DMS114 treated with DMSO at 0.1 percent for 48 hours (cell line): Measurements from ENCODE around the gene HS3ST5.
"Not testable (repeated sequence)": the region's sequence is repeated elsewhere in the genome, so short reads cannot be mapped to it uniquely, and the experiment has no call there.

Source experiments
- DNase-seq: peaks from one replicate; lab custom pipeline; 2025; ENCODE audit not compliant: unreplicated experiment; lab: John Stamatoyannopoulos, UW

Gene HS3ST5

GRCh38 chr6:114055349-114055748, 287.5 kb downstream of the HS3ST5 start:
- no peak for DNase-seq

DNA sequence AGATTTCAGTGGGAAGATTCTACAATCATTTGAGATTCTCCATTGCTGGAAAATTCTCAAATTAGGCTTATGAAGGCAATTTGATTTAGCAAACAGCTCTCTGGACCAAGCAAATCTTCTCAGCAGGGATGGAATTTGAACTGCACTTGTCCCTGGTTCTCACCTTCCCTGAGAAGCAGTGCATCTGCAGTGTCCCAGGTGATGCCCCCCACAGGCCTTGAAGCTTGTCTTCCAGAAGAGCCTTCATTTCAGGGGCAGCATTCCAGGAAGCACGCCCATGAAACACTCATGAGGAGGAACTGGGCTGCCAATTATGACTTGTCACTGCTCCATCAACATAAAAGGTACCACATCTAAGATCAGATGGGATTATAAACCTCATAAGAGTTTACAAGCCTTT, 289.0 kb downstream of the HS3ST5 start:
- no peak for DNase-seq

DNA sequence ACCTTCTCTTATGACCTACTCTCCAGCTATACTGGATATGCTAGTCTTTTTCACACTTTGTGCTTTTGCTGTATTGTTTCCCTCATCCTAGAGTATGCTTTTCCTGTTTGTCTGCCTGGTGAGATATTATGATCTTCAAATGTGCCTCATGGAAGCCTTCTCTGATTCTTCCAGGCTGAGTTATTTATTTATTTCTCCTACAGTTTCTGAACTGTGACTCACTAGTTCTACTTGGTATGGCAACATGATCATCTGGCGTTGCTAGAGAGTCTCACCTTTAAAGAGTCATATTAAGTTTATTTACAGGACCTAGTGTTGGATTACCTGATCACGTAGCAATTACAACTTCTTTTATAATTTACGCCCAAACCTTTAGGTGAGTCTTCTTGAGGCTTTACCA, 290.7 kb downstream of the HS3ST5 start:
- no peak for DNase-seq

GRCh38 chr6:114051031-114051430, 291.8 kb downstream of the HS3ST5 start:
- DNase-seq = no peak

DNA sequence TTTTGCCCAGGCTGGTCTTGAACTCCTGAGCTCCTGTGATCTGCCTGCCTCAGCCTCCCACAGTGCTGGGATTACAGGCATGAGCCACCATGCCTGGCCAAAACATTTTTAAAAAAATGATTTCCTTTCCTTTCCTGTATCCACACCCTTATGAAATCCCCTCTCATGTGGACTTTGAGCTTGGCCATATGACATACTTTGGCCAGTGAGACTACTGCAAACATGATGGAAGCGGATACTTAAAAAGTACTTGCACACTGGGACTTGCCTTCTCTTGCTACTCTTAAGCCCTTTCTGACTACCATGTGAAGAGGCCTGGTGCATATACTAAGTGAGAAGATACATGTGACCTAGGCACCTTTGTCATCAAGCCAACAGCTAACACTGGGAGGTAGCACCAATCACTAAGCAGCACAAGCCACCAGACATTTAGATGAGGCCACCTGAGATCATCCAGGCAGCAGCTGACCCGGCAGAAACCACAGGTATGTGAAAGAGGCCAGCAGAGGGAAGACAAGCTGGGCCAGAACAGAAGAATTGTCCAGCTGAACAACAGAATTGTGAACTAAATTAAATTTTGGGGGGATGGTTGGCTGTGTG, 293.4 kb downstream of the HS3ST5 start:
- DNase-seq = no peak

DNA sequence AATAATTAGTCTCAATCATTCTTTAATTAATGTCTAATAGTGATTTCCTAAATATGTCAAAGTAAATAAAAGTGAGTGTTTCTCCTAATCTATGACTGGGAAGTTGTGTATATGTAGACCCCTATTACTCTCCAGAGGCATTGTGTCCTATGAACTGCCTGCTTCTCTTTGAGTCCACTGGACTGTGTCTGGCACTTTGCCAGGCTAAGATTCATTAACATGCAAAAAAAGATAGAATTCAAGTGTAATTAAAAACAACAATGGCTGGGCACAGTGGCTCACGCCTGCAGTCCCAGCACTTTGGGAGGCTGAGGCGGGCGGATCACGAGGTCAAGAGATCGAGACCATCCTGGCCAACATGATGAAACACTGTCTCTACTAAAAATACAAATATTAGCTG, 298.3 kb downstream of the HS3ST5 start:
- not testable (repeated sequence) for DNase-seq

- no peak for DNase-seq
Observed at GRCh38 chr6:114042267-114043016, 300.4 kb downstream of the HS3ST5 start.

GRCh38 chr6:114040871-114041270, 302.0 kb downstream of the HS3ST5 start:
- DNase-seq = no peak

DNA sequence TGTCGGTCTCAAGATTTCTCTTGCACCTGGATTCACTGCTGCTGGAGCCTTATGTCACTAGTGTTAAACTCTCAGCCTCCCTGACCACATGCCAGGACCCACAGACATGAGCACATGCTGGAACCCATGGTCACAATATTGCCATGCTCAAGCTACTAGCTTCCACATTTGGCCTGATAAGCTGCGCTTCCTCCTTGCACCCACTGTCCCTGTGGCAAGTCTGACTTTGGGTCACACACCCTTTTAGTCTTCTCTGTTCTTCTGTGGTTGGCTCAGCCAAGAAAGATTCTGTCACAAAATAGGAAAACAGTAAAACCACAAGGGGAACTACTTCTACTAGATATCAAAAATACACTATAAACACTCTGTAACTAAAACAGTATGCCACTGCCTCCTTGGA, 303.0 kb downstream of the HS3ST5 start:
- DNase-seq = no peak

- DNase-seq = no peak
Observed at GRCh38 chr6:114033606-114034005, 309.2 kb downstream of the HS3ST5 start.

DNA sequence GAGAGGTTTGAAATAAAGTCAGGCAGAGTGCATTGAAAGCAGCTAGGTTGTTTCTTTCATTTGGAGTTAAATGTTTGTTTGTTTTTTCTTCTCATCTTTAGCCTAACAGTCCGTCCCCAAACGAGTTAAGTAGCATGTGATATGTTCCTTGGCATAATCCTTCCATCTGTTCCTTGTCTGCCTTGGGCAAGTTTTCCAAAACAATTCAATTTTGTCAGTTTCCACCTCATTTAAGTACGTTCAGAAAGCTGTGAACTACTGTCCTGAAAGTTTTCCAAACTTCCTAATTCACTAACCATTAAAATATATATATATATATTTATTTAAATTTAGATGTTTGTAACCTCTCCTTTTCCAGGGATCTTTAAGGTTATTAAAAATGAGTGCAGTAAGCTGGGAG, 310.1 kb downstream of the HS3ST5 start:
- no peak for DNase-seq

DNA sequence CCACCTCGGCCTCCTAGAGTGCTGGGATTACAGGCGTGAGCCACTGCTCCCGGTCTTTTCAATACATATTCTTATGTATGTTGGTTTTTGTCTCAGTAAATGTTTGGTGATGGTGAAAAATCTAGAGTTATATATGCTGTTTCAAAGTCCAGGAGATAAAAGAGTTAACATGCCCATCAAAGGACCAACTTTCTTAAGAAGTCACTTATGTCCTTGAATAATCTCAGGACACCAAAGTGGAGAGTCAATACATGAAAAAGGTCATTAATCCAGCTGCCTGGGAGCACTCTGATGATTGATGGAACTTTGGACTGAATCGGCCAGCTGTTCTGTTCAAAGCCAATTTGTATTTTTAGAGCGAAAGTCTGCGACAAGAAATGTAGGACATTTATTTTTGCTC, 312.1 kb downstream of the HS3ST5 start:
- DNase-seq = no peak

DNA sequence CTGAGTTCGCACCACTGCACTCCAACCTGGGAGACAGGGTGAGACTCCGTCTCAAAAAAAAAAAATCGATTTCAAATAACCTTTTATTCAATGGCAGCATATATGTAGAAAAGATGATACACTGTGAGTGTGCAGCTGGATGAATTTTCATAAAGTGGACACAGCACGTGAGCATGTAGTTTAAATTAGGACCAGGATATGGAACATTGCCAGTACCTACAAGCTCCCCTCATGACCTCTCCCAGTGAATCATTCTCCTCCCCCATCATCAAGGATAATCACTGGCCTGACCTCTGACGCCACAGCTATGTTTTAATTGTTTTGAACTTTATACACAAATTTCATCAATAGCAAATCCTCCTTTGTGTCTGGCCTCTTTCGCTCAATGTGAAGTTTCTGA, 318.1 kb downstream of the HS3ST5 start:
- no peak for DNase-seq

DNA sequence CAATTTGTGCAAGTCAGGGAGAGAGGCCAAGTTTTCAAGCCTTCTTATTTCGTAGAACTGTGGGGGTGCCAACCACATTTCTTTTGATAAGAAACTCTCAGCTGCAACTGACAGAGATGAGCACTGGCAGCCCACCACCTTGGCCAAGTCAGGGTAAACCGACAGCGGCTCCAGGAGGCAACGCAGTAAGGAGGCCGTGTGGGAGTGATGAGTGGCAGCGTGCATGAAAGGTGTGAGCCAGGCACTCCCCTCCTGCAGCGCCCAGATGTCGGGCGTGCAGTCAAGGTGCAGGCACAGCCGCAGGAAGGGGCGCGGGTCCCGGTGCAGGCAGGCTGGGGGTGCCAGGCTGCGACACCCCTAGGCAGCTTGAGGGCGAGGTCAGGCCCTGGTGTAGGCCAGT, 322.6 kb downstream of the HS3ST5 start:
- no peak for DNase-seq

GRCh38 chr6:114017146-114017545, 325.7 kb downstream of the HS3ST5 start:
- DNase-seq = not testable (repeated sequence)

GRCh38 chr6:114014106-114014505, 328.7 kb downstream of the HS3ST5 start:
- not testable (repeated sequence) for DNase-seq

GRCh38 chr6:114011486-114011885, 331.3 kb downstream of the HS3ST5 start:
- DNase-seq = not testable (repeated sequence)

- no peak for DNase-seq
Observed at GRCh38 chr6:114010540-114010939, 332.3 kb downstream of the HS3ST5 start.

DNA sequence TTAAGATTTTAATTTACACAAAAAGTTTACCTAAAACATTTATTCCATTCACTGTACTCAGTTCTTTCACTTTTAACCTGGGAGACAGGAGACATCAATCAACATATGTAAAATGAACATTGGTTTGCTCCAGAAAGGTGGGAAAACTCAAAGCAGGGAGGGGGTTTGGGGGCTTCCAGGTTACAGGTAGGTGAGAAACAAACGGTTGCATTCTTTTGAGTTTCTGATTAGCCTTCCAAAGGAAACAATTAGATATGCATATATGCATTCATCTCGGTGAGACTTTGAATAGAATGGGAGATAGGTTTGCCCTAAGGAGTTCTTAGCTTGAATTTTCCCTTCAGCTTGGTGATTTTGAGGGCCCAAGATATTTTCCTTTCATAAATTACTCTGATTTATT, 333.6 kb downstream of the HS3ST5 start:
- no peak for DNase-seq

- DNase-seq = no peak
Observed at GRCh38 chr6:114008331-114008730, 334.5 kb downstream of the HS3ST5 start.

- DNase-seq = no peak
Observed at GRCh38 chr6:114007516-114007915, 335.3 kb downstream of the HS3ST5 start.
